Liver (tissue), 9 donors: ENCODE results near the gene PELI1. TPM values are rescaled to one million over a fixed set of nuclear protein-coding genes. Genes with fewer than 3 reads are reported as not detected.

Experiments used
- DNase-seq: peaks from one replicate; pipeline ENCODE4 v3.0.0-alpha.2; 2017; ENCODE audit warnings: low spot score
- H3K27ac ChIP-seq, 2 donors: one replicate each; pipeline ENCODE4 v1.7.0; 2013; ENCODE audit warnings: inconsistent platforms in 2 of 2, low read length in 2 of 2, control low read depth in 1 of 2, low read depth in 1 of 2, mild to moderate bottlenecking in 1 of 2
- H3K27me3 ChIP-seq, 4 donors: one replicate each; pipeline versions ENCODE4 v1.6.1 to v1.7.0; 2013; ENCODE audit warnings: low read length in 3 of 4, inconsistent platforms in 1 of 4, mild to moderate bottlenecking in 1 of 4, moderate library complexity in 1 of 4; ENCODE audit not compliant: control insufficient read depth in 4 of 4, insufficient read depth in 4 of 4
- H3K36me3 ChIP-seq, 4 donors: one replicate each; pipeline versions ENCODE4 v1.6.1 to v1.7.0; 2013; ENCODE audit warnings: low read length in 3 of 4, mild to moderate bottlenecking in 3 of 4, low read depth in 1 of 4, moderate library complexity in 1 of 4; ENCODE audit not compliant: control insufficient read depth in 4 of 4, insufficient read depth in 3 of 4
- H3K4me1 ChIP-seq, 4 donors: one replicate each; pipeline versions ENCODE4 v1.6.1 to v1.7.0; 2013; ENCODE audit warnings: low read length in 3 of 4, mild to moderate bottlenecking in 3 of 4, moderate library complexity in 1 of 4; ENCODE audit not compliant: control insufficient read depth in 4 of 4, insufficient read depth in 4 of 4
- H3K4me3 ChIP-seq, 3 donors: one replicate each; pipeline versions ENCODE4 v1.6.1 to v1.7.0; 2013; ENCODE audit warnings: low read length in 3 of 3, control low read depth in 1 of 3, low read depth in 1 of 3, mild to moderate bottlenecking in 1 of 3
- H3K9ac ChIP-seq, 2 donors: one replicate each; pipeline ENCODE4 v1.7.0; 2013; ENCODE audit warnings: low read length in 2 of 2, mild to moderate bottlenecking in 2 of 2, moderate library complexity in 2 of 2, control low read depth in 1 of 2, low read depth in 1 of 2
- H3K9me3 ChIP-seq, 4 donors: one replicate each; pipeline versions ENCODE4 v1.6.1 to v1.7.0; 2013; ENCODE audit warnings: low read length in 3 of 4; ENCODE audit not compliant: control insufficient read depth in 4 of 4
- ATF3 ChIP-seq: IDR thresholded peaks from 2 replicates; pipeline ENCODE4 v1.6.1; 2016; ENCODE audit warnings: antibody characterized with exemption
- CTCF ChIP-seq: fragments of 150-350 bp; IDR thresholded peaks from 2 replicates; pipeline ENCODE4 v1.5.1; 2017; ENCODE audit warnings: improper control_type of control experiment, low read depth, low read length; ENCODE audit not compliant: missing input control
- EGR1 ChIP-seq, 2 donors: IDR thresholded peaks; 2 replicates each; pipeline ENCODE4 v1.6.1; 2016 to 2018; ENCODE audit warnings: antibody characterized with exemption in 2 of 2, low read depth in 2 of 2
- FOXA1 ChIP-seq: IDR thresholded peaks from 2 replicates; pipeline ENCODE4 v1.6.1; 2016; ENCODE audit warnings: antibody characterized with exemption
- FOXA2 ChIP-seq: IDR thresholded peaks from 2 replicates; pipeline ENCODE4 v1.6.1; 2016; ENCODE audit warnings: antibody characterized with exemption
- GABPA ChIP-seq, 2 donors: IDR thresholded peaks in 1 of 2; conservative IDR thresholded peaks in 1 of 2; 2 replicates each; pipeline ENCODE4 v1.6.1; 2016; ENCODE audit warnings: antibody characterized with exemption in 2 of 2, mild to moderate bottlenecking in 1 of 2, moderate library complexity in 1 of 2
- HNF4A ChIP-seq, 2 donors: conservative IDR thresholded peaks; 2 replicates each; pipeline ENCODE4 v1.6.1; 2016; ENCODE audit warnings: antibody characterized with exemption in 2 of 2, mild to moderate bottlenecking in 2 of 2
- HNF4G ChIP-seq: IDR thresholded peaks from 2 replicates; pipeline ENCODE4 v1.6.1; 2016; ENCODE audit warnings: antibody characterized with exemption
- JUND ChIP-seq, 2 donors: IDR thresholded peaks; 2 replicates each; pipeline ENCODE4 v1.6.1; 2016; ENCODE audit warnings: antibody characterized with exemption in 2 of 2
- MAX ChIP-seq: IDR thresholded peaks from 2 replicates; pipeline ENCODE4 v1.6.1; 2016; ENCODE audit warnings: antibody characterized with exemption
- NR2F2 ChIP-seq: IDR thresholded peaks from 2 replicates; pipeline ENCODE4 v1.6.1; 2016; ENCODE audit warnings: antibody characterized with exemption
- RAD21 ChIP-seq, 2 donors: IDR thresholded peaks; 2 replicates each; pipeline ENCODE4 v1.6.1; 2016; ENCODE audit warnings: antibody characterized with exemption in 2 of 2, mild to moderate bottlenecking in 2 of 2
- REST ChIP-seq: IDR thresholded peaks from 2 replicates; pipeline ENCODE4 v1.6.1; 2016; ENCODE audit warnings: antibody characterized with exemption, mild to moderate bottlenecking
- RXRA ChIP-seq, 2 donors: IDR thresholded peaks; 2 replicates each; pipeline ENCODE4 v1.6.1; 2017 to 2018; ENCODE audit warnings: antibody characterized with exemption in 2 of 2, mild to moderate bottlenecking in 1 of 2
- SP1 ChIP-seq: IDR thresholded peaks from 2 replicates; pipeline ENCODE4 v1.6.1; 2018; ENCODE audit warnings: antibody characterized with exemption, mild to moderate bottlenecking
- TAF1 ChIP-seq: conservative IDR thresholded peaks from 2 replicates; pipeline ENCODE4 v1.6.1; 2016; ENCODE audit warnings: antibody characterized with exemption, mild to moderate bottlenecking
- YY1 ChIP-seq: IDR thresholded peaks from 2 replicates; pipeline ENCODE4 v1.6.1; 2016; ENCODE audit warnings: antibody characterized with exemption, mild to moderate bottlenecking
- ZBTB33 ChIP-seq: IDR thresholded peaks from 2 replicates; pipeline ENCODE4 v1.6.1; 2016; ENCODE audit warnings: antibody characterized with exemption
- polyA plus RNA-seq, 2 donors: library from polyadenylated mRNA; stranded (reverse) in 1 of 2; unstranded in 1 of 2; fragments of 200-250 nt in 1 of 2; fragments of >200 nt in 1 of 2; fragmentation: Nextera tagmentation in 1 of 2; extraction: Ambion mirVana in 1 of 2; gene quantifications; one replicate each; pipeline versions ENCODE4 v1.2.1 to v1.2.3, GENCODE V29; 2013 to 2015
- total RNA-seq, 2 donors: library from RNA; depleted of rRNA; stranded (reverse); fragments of >200 nt; gene quantifications; one replicate each; pipeline ENCODE4 v1.2.3, GENCODE V29; 2014
- donor health status: healthy.
- donor health status: healthy.
- donor health status: healthy.
- donor health status: healthy.
- donor health status: healthy.

PELI1 gene
- total and polyA plus RNA-seq, 4 donors: 4.5 to 21.3 (median 7.4) TPM

GRCh38 chr2:64140665-64141200, 3.5 kb downstream of the PELI1 start:
- DNase-seq: no peak
- H3K9ac ChIP-seq: no peak overlapping the region
- no peak for TF ChIP-seq RAD21 (IDR thresholded peaks at IDR 0.05)
- no peak for TF ChIP-seq FOXA2
- no peak for TF ChIP-seq REST
- no peak for TF ChIP-seq GABPA (IDR thresholded peaks at IDR 0.05 in 1 of 2, conservative IDR thresholded peaks at IDR 0.05 in 1 of 2)
- TF ChIP-seq EGR1 (IDR thresholded peaks at IDR 0.05; ENCODE audit: low read depth in 2 of 2): no peak
- TF ChIP-seq SP1: no peak
- no peak for TF ChIP-seq HNF4G
- no peak for TF ChIP-seq JUND (IDR thresholded peaks at IDR 0.05)
- no peak for TF ChIP-seq YY1
- TF ChIP-seq NR2F2: no peak
- TF ChIP-seq MAX: no peak
- TF ChIP-seq FOXA1: no peak
- no peak for TF ChIP-seq RXRA (IDR thresholded peaks at IDR 0.05)
- no peak for TF ChIP-seq ZBTB33
- TF ChIP-seq TAF1: no peak
- TF ChIP-seq ATF3: no peak
- TF ChIP-seq HNF4A (conservative IDR thresholded peaks at IDR 0.05): no peak
- no peak for TF ChIP-seq CTCF
- H3K4me1 ChIP-seq: peaks cover 0 to 17% (median 2%) of the 10 kb centered on the region in 4 donors
- H3K27ac ChIP-seq: no peak overlapping the region
- H3K27me3 ChIP-seq: no peaks in the 10 kb centered on the region
- no peak overlapping the region for H3K4me3 ChIP-seq
- H3K36me3 ChIP-seq: no peaks in the 10 kb centered on the region
- no peaks in the 10 kb centered on the region for H3K9me3 ChIP-seq
